RKO (cell line): ENCODE measurements around the gene DIP2C.
"Not testable (repeated sequence)": the region's sequence is repeated elsewhere in the genome, so short reads cannot be mapped to it uniquely, and the experiment has no call there.

ENCODE experiments used
- DNase-seq: peaks from one replicate; pipeline ENCODE4 v3.0.0-alpha.2; 2016; ENCODE audit warnings: low spot score

Gene DIP2C

DNA sequence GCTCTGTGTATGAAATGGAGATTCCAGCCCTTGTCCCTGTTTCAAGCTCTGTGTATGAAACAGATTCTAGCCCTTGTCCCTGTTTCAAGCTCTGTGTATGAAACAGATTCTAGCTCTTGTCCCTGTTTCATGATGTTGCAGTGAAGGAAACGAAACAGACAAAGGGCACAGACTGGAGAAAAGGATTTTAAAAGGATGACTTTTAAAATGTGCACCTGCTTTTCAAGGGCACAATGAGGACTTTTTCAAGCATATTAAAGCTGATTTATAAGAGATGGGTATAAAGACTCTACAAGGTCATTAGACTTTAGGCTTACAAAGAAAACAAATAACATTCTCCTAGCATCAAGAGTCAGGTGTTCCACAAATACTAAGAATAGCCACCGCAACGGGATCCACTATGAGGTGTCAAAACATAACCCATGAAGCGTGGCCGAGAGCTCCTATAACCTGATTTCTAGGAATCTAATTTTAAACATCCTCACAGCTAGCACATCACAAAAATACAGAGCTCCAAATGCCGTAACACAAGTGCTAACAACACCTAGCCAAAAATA is 29.0 kb downstream of the DIP2C start:
- DNase-seq = no peak

DNA sequence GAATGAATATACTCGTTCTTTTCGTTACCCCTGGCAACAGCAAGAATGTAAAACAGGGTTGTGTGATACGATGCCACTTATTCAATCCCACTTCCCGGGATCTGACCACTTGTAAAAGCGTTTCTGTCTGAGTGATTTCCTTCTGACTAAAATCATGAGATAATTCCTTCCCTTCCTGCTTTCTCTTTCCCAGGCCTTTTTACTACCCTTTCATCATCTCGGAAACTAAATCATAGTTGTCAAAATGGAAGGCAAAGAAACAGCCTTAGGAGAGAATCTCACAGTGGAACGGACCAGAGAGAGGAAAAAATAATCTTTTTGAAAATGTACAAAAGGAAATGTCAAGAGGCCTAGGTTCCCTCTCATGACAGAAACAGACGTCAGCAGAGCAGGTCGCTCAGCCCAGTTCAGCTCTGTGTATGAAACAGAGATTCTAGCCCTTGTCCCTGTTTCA is 29.8 kb downstream of the DIP2C start:
- no peak for DNase-seq

DNA sequence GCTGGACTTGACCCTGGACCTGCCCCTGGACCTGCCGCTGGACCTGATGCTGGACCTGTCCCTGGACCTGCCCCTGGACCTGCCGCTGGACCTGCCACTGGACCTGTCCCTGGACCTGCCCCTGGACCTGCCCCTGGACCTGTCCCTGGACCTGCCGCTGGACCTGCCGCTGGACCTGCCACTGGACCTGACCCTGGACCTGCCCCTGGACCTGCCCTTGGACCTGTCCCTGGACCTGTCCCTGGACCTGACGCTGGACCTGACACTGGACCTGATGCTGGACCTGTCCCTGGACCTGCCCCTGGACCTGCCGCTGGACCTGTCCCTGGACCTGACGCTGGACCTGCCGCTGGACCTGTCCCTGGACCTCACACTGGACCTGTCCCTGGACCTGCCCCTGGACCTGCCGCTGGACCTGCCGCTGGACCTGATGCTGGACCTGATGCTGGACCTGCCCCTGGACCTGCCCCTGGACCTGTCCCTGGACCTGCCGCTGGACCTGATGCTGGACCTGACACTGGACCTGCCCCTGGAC is 31.6 kb downstream of the DIP2C start:
- DNase-seq = not testable (repeated sequence)

DNA sequence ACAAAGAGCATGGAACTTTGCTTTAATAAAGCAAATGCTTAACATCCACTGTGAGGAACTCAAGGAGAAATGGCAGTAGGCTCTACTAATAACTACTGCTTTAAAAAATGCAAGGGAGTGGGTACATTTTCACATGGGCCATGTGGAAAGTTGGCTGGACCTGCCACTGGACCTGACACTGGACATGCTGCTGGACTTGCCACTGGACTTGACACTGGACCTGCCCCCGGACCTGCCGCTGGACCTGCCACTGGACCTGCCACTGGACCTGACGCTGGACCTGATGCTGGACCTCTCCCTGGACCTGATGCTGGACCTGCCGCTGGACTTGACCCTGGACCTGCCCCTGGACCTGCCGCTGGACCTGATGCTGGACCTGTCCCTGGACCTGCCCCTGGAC is 32.6 kb downstream of the DIP2C start:
- DNase-seq = no peak

DNA sequence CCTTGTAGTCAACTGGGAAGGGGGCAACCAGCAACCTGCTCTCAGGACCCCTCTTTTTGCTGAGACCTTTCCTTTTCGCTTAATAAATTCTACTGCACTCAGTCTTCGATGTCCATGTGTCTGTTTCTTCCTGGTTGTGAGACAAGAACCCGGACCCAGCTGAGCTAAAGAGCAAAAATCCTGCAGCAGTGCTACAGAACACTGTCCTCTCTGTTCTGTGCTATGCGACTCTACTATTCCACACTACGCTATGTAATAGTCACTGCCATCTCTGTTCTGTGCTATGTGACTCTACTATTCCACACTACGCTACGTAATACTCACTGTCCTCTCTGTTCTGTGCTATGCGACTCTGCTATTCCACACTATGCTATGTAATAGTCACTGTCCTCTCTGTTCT is 34.3 kb downstream of the DIP2C start:
- no peak for DNase-seq

DNA sequence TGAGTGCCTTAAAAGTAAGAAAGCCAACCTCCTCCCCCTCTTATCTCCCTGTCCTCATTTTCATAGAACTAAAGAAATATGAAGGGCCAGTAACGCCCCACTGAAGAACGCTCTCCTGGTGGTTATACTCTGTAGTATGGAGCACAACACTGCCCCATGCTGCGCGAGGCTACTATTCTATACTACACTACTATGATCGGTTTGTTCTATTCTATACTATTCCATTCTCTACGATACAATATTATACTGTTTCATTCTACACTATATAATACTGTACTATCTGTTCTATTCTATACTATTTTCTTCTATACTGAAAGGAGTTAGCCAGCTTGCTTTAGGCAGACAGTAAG is 34.8 kb downstream of the DIP2C start:
- no peak for DNase-seq

DNA sequence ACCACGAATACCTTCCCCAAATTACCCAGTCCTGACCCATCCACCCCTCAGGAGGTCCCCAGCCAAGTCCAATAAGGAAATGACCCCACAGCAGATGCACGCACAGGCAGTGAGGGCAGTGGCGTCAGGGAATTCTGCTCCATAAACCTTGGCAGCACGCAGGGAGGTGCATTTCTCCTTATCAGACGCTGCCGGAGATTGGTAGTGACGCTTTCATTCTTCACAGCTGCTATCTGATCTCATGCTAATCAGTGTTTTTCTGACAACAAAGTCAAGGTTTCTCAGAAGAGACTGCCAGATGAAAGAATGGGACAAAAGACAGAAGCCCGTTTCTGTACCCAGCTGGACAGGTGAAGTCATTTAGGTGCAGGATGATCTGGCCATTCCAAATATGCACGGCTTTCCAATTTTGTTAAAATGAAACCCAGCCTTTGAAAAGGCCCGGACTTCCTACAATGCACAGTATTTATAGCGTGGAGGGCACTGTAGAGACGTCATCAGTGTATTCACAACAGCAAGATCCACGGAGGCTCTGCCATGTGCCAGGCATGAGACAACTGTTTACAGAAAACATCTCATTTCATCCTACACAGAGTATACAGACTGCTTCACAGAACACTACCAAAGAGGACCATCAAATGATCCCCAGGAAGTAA is 35.3 kb downstream of the DIP2C start:
- no peak for DNase-seq

DNA sequence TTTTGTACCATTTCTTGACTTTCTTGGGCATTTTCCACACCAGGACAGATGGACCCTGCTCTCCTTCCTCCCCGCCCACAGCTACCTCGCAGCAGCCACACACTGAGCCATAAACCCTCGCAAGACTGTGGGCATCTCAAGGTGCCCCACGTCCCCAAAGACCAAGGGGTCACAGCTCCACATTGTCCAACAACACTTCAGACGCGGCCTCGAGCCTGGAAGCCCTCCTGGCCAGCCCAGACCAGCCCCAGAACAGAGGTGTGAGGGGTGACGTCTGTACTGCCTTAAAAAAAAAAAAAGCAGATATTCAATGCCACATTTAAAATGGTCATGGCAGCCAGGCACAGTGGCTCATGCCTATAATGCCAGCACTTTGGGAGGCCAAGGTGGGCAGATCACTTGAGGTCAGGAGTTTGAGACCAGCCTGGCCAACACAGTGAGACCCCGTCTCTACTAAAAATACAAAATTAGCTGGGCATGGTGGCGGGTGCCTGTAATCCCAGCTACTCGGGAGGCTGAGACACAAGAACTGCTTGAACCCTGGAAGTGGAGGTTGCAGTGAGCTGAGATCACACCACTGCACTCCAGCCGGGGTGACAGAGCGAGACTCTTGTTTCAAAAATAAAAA is 36.5 kb downstream of the DIP2C start:
- not testable (repeated sequence) for DNase-seq

DNA sequence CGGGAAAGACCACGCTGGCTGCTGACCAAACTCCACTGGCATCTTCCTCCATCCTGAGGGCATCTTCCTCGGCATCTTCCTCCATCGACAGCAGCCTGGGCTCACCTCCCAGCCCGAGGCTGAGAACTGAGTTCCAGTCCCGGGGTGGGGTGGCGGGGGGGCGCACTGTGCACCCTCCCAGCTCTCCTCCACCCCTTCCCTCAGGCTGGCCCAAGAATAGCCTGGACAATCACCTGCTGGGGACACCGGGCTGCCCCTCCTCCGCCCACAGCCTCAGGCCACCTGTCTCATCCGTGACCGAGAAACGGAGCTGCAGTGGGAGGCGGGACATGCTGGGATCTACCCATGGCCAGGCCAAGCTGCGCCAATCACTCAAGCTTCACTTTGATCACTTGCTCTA is 37.2 kb downstream of the DIP2C start:
- DNase-seq = no peak

DNA sequence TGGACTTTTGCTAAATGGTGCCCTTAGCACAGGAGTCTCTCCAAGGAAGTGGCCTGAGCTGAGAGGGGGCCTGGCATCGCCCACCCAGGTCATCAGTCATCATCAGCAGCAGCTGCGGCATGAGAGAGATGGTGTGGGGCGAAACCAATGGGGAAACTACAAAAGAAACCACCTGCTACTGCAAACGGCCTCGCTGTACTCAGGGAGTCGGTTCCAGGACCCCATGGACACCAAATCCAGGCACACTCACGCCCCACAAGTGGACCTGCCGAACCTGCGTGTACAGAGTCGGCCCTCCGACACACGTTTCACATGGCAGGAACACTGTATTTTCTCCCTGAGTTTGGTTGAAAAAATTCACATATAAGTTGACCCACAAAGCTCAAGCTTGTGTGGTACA is 37.8 kb downstream of the DIP2C start:
- DNase-seq = no peak

DNA sequence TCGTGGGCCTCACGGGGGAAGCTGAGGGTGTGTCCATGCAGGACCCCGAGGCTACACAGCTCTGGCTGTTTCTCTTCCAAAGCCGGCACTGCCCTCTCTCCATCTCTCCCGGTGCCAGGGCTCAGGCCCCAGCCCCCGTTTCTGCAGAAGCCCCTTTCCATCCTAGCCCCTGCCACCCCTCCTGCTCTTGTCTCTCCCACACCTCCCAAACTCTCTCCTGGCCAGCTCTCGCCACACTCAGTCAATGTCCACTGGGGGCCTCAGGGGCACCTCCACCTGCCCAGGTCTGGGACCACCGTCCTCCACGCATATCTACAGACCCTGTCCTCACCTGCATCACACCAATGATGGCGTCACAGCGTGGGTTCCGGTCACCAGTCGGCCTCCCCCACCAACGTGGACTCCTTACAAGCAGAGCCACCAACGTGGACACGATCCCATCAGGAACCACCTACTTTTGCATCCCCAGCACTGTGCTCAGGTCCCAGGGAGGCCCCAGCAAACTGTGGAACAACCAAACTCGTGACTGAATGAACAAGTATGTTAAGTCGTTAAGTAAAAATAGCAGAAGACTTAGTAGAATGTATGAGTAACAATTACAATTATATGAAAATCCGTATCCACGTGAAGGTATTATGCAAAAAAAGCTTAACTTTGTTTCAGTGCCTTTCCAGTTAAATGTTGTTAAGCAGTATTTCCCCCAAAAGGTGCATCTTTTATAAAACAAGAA is 38.4 kb downstream of the DIP2C start:
- DNase-seq = no peak

DNA sequence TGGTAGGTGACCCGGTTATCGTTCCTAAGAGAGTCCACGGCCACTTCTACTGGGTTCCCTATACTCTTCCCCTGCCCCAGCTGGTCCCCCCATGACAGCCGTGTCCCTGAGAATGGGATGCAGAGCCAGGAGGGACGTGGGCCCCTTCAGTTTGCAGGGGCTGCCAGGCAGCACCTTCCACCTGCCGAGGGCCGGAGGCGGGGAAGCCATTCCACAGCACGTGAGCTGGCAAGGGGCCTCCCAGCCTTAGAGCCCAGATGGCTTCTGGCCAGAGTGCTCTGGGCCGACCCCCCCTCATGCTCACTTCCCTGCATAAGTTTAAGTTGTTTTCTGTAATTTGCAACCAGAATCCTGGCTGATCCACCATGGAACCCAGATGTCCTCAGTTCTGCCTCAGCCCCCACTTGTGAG is 39.0 kb downstream of the DIP2C start:
- no peak for DNase-seq

DNA sequence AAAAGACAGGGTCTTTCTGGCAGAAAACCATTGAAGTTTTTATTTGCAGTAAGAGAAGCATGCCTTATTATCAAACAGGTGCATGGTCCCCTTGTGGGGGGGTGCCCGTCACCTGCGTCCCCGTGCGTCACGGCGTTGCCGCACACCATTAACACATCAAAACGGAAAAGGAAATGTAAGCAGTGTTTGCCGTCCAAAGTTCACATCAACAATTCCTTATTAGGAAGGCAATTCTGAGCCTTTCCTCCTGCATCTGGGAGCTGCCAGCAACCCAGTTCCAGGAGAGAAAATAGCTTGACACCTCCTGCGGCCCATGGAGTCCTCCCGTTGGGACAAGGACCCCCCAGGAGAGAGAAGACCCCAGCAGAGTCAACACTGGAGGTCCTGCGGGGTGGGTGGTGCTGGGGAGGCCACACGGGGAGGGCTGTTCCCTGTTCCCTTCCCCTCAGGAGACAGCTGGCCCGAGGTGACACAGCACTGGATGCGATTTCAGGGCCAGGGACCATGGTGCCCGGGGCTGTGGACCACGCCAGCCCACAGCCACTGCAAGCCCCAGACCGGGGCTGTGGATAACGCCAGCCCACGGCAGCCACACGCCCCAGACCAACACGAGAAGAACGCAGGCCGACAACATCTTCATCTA is 39.5 kb downstream of the DIP2C start:
- no peak for DNase-seq

DNA sequence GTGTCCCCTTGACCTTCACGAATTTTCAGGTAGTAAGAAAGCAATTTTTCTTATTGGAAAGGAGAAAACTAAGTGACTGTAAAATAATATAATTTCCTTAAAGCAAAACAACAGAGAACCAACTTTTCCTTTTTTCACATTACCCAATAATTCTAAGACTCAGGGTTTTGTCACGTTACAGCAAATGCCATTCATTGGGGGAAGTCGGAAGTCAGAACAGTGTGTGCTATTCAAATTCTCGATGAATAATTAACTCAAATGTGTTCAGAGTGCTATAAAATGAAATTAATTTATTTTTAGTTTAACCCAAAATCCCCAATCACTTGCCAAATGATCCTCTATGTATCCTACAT is 40.0 kb downstream of the DIP2C start:
- DNase-seq = no peak

DNA sequence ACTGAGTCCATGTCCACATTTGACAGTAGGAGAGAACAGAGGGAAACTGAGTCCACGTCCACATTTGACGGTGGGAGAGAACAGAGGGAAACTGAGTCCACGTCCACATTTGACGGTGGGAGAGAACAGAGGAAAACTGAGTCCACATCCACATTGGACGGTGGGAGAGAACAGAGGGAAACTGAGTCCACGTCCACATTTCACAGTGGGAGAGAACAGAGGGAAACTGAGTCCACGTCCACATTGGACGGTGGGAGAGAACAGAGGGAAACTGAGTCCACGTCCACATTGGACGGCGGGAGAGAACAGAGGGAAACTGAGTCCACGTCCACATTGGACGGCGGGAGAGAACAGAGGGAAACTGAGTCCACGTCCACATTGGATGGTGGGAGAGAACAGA is 42.4 kb downstream of the DIP2C start:
- DNase-seq = not testable (repeated sequence)

DNA sequence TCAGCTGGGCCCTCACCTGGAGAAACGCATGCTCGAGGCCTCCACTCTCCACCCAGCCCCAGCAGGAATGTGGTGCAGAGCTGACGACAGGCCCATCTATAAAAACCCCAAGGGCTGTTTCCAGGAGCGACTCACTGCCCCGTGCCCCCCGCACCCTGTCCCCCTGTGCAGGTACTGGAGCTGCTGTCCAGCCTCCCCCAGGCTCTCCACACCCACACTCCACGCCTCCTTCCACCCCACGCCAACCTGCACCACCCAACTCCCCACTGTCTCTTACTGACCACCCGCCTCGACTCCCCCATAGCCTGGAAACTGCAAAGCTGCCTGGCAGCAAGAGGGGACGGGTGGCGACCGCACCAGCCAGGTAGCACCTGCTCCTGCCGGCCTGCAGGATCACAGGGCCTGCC is 43.3 kb downstream of the DIP2C start:
- DNase-seq = no peak

DNA sequence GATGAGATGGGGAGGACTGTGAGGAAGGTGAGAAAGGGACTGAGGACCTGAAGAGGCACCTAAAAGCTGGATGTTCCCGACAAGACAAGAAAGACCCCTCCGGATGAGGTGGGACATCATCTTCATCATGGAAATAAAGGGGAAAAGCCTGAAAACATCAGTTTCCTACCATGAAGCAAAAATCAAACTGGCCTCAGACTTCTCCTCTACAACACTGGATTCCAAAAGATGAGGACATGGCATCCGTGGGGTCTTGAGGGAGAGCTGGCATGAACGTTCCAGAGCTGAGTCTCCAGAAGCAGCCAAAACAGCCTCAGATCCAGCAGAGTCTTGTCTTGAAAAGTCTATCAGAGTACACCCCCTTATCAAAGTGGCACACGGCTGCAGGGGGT is 44.5 kb downstream of the DIP2C start:
- DNase-seq = no peak

DNA sequence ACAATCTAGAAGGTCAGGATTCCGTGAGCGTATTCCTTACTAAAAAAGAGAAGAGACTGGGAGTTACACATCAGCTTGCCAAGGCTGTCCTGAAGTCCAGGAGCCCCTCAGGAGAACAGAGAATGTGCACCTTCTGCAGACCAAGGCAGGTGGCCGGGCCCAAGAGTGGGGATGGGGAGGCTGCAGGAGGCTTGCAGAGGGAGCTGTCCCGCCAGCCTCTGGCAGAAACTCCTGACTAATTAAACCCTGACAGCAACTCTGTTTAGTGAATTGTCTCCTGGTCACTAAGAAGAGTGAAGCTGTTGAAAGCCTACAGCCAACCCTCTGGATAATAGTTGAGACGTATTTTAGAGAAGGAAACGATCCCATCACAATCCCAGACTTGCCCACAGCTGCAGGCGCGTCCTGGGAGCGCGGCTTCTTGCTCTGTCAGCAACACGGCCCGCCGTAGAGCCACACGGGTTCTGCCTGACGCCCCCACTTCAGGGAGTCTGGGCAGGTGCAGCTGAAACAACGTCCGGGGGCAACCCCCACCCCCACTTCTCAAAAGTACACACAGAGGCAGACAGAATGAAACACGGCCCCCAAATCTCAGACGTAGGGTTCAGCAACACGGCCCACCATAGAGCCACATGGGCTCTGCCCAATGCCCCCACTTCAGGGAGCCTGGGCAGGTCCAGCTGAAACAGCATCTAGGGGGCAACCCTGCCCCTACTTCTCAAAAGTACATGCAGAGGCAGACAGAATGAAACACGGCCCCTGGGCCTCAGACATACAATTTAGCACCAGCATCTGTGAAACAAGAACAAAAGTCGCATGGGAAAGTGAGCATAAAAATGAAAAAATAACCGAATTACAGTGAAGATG is 45.2 kb downstream of the DIP2C start:
- no peak for DNase-seq

DNA sequence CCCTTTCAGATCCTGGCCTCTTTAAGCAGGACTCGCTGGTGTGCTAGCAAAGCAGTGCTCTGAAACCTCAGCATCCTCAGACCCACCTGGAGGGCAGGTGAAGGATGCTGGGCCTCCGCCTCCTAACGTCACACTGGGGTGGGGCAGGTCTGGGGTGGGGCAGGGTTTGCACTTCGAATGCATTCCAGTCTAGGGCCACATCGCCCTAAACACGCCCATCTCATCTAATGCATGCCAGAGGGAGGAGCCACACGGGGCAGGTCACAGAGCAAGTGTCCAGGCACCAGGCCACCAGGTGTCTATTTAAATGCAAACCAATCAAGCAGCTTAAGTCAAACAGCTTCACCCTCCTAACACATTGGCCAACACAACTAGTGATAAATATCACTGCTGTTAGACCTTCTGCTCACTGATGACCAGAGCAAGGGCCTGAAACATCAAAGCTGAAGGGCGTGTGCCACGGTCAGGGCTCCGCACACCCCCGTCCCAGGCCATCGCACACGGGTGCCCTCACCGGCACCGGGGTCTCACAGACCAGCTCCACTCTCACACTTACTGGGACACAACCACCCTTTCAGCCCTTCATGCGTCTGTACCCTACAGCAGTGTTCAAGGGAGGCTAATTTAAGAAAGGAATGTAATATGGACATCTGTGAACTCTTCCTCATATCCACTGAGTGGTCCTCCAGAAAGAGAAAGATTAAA is 47.1 kb downstream of the DIP2C start:
- no peak for DNase-seq

DNA sequence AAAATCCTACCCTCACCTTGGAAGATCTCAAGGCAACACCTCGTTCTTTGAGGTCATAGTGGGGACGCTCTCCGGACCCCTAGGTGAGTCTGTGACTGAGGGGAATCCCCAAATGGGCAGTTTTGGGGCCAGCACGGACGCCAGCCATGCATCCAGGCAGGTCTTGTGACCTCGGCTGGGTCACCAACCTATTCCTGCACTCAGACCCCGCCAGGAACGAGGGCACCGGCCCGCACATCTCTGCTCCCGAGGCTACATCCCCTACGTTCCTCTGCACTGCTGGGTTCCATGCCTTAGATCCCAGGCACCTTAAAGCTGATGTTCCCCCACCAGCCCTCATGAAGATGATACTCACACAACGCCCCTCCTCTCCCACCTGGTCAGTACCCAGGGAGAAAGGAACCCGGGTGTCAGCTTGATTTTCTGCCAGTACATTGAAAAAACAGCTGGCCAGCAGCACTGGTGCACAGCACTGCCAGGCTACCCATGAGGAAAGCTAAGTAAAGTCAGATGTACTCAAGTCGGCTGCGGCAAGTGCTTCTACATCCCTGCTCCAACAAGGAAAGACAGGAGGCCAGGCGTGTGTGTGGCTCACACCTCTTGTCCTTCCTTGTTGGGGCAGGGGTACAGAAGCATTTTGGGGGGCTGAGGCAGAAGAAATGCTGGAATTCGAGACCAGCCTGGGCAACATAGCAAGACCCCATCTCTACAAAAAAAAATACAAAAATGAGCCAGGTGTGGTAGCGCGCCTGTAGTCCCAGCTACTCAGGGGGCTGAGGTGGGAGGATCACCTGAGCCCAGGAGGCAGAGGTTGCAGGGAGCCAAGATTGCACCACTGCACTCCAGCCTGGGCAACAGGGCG is 48.1 kb downstream of the DIP2C start:
- DNase-seq = no peak
